Fibroblast of peridontal ligament (primary cell): ENCODE measurements around the gene ZNF747.

ENCODE experiments used
- DNase-seq: peaks from one replicate; pipeline ENCODE4 v3.0.0-alpha.2; 2010; ENCODE audit errors: extremely low read depth

The ZNF747 gene

GRCh38 chr16:30518552-30518951 is 16.1 kb downstream of the ZNF747 start:
- no peak for DNase-seq

- DNase-seq: no peak
Measured at GRCh38 chr16:30515275-30515674, 19.4 kb downstream of the ZNF747 start.

GRCh38 chr16:30511509-30511908 is 23.1 kb downstream of the ZNF747 start:
- DNase-seq: no peak

GRCh38 chr16:30510376-30510938 is 24.2 kb downstream of the ZNF747 start:
- no peak for DNase-seq

GRCh38 chr16:30509081-30509765 is 25.4 kb downstream of the ZNF747 start:
- no peak for DNase-seq

- no peak for DNase-seq
Measured at GRCh38 chr16:30503403-30504296, 31.0 kb downstream of the ZNF747 start.

GRCh38 chr16:30499284-30499683 is 35.4 kb downstream of the ZNF747 start:
- DNase-seq: no peak

GRCh38 chr16:30494709-30495108 is 39.9 kb downstream of the ZNF747 start:
- no peak for DNase-seq

GRCh38 chr16:30493941-30494488 is 40.6 kb downstream of the ZNF747 start:
- no peak for DNase-seq

- peak; percentile 72 for DNase-seq
Measured at GRCh38 chr16:30491744-30492308, 42.8 kb downstream of the ZNF747 start.

- DNase-seq: no peak
Measured at GRCh38 chr16:30491229-30491628, 43.4 kb downstream of the ZNF747 start.

- DNase-seq: peak; percentile 16
Measured at GRCh38 chr16:30490210-30490609, 44.4 kb downstream of the ZNF747 start.

- DNase-seq: no peak
Measured at GRCh38 chr16:30488764-30489605, 45.7 kb downstream of the ZNF747 start.

- peak; percentile 21 for DNase-seq
Measured at GRCh38 chr16:30485818-30486436, 48.7 kb downstream of the ZNF747 start.

- DNase-seq: no peak
Measured at GRCh38 chr16:30484887-30485286, 49.8 kb downstream of the ZNF747 start.

GRCh38 chr16:30482366-30482765 is 52.3 kb downstream of the ZNF747 start:
- DNase-seq: no peak

- DNase-seq: no peak
Measured at GRCh38 chr16:30481381-30481780, 53.3 kb downstream of the ZNF747 start.
